Left hindlimb (tissue), 1 donor: ENCODE measurements around the gene OR51A7.

Experiments
- DNase-seq: peaks from one replicate; pipeline ENCODE4 v3.0.0-alpha.2; 2018

OR51A7 gene

GRCh38 chr11:4957396-4957795 is 53.8 kb downstream of the OR51A7 start:
- no peak for DNase-seq
